NAMALWA (cell line): ENCODE results near the gene GNAI1.

Experiments
- DNase-seq: peaks from one replicate; pipeline ENCODE4 v3.0.0-alpha.2; 2015; ENCODE audit warnings: low spot score

GNAI1 gene

GRCh38 chr7:80134536-80135308 is at the start of gene GNAI1:
GNAI1 (plus strand) TSS chr7:80134831; CDS start chr7:80135161, 330 bp downstream.
- no peak for DNase-seq

GRCh38 chr7:80087051-80087770 is 47.4 kb upstream of the GNAI1 start:
- no peak for DNase-seq

- DNase-seq: no peak
These were observed 46.9 kb upstream of the GNAI1 start for GRCh38 chr7:80087771-80088170.

GRCh38 chr7:80088705-80089104 is 45.9 kb upstream of the GNAI1 start:
- DNase-seq: peak; percentile 56

- no peak for DNase-seq
These were observed 45.3 kb upstream of the GNAI1 start for GRCh38 chr7:80089366-80089765.

- no peak for DNase-seq
These were observed 41.3 kb upstream of the GNAI1 start for GRCh38 chr7:80093349-80093748.

GRCh38 chr7:80095545-80095944 is 39.1 kb upstream of the GNAI1 start:
- DNase-seq: peak; percentile 25

- no peak for DNase-seq
These were observed 36.9 kb upstream of the GNAI1 start for GRCh38 chr7:80097756-80098155.

- peak; percentile 26 for DNase-seq
These were observed 35.8 kb upstream of the GNAI1 start for GRCh38 chr7:80098795-80099194.

GRCh38 chr7:80100254-80100653 is 34.4 kb upstream of the GNAI1 start:
- DNase-seq: no peak

GRCh38 chr7:80105701-80106408 is 28.8 kb upstream of the GNAI1 start:
- no peak for DNase-seq

GRCh38 chr7:80106498-80107113 is 28.0 kb upstream of the GNAI1 start:
- DNase-seq: no peak

- no peak for DNase-seq
These were observed 27.4 kb upstream of the GNAI1 start for GRCh38 chr7:80107278-80107677.

GRCh38 chr7:80110376-80110775 is 24.3 kb upstream of the GNAI1 start:
- no peak for DNase-seq

GRCh38 chr7:80114159-80114558 is 20.5 kb upstream of the GNAI1 start:
- DNase-seq: no peak

- DNase-seq: no peak
These were observed 9.9 kb upstream of the GNAI1 start for GRCh38 chr7:80124526-80125264.

GRCh38 chr7:80127412-80128160 is 7.0 kb upstream of the GNAI1 start:
- DNase-seq: no peak

- DNase-seq: no peak
These were observed 5.7 kb upstream of the GNAI1 start for GRCh38 chr7:80128918-80129317.

- no peak for DNase-seq
These were observed 4.8 kb upstream of the GNAI1 start for GRCh38 chr7:80129785-80130184.

GRCh38 chr7:80131675-80132435 is 2.8 kb upstream of the GNAI1 start:
- DNase-seq: no peak
